IMR-90 (cell line): Measurements from ENCODE around the gene CNBD2. TPM values are rescaled to one million over a fixed set of nuclear protein-coding genes. Genes with fewer than 3 reads are reported as not detected.

Experiments
- ATAC-seq: fragments of 200-7000 bp; cut with Tn5 transposase; 2 replicates; pipeline ENCODE4 v1.9.1; 2020; ENCODE audit warnings: low read depth, mild to moderate bottlenecking, moderate library complexity
- BruUV-seq: library from RNA; stranded (reverse); fragments of 400-500 nt; replicated peaks from 2 replicates; lab custom pipeline; 2021; lab: Mats Ljungman, UMichigan
- CTCF ChIA-PET: fragments of 300-600 bp; formaldehyde crosslinking; extraction: SDS; loops from one replicate; lab custom pipeline; 2021; ENCODE audit warnings: antibody characterized with exemption; lab: Yijun Ruan, JAX
- POLR2A ChIA-PET: fragments of 300-600 bp; sonication (Branson Sonifier 250); formaldehyde crosslinking; loops from one replicate; lab custom pipeline; 2022; ENCODE audit warnings: antibody characterized with exemption; ENCODE audit not compliant: unreplicated experiment; lab: Charles Lee
- DNase-seq: peaks from one replicate; pipeline ENCODE4 v3.0.0; 2013
- H2AFZ ChIP-seq: replicated peaks from 2 replicates; pipeline ENCODE3; 2013; ENCODE audit warnings: low read length, mild to moderate bottlenecking; ENCODE audit not compliant: poor library complexity
- H2AK5ac ChIP-seq: 2 replicates; pipeline ENCODE4 v1.6.1; 2013; ENCODE audit warnings: low read depth, low read length, inconsistent platforms
- H2AK9ac ChIP-seq: replicated peaks from 2 replicates; pipeline ENCODE3; 2013; ENCODE audit warnings: mild to moderate bottlenecking, low read depth, low read length, moderate library complexity; ENCODE audit not compliant: poor library complexity
- H2BK120ac ChIP-seq: 2 replicates; pipeline ENCODE4 v1.6.1; 2013; ENCODE audit warnings: low read depth, low read length, inconsistent platforms
- H2BK15ac ChIP-seq: 3 replicates; pipeline ENCODE4 v1.6.1; 2013; ENCODE audit warnings: low read depth, low read length, inconsistent platforms
- H2BK20ac ChIP-seq: 2 replicates; pipeline ENCODE4 v1.6.1; 2013; ENCODE audit warnings: low read depth, mild to moderate bottlenecking, inconsistent platforms, low read length, moderate library complexity
- H2BK5ac ChIP-seq: 2 replicates; pipeline ENCODE4 v1.6.1; 2013; ENCODE audit warnings: mild to moderate bottlenecking, low read depth, low read length, inconsistent platforms; ENCODE audit not compliant: poor library complexity, severe bottlenecking
- H3K14ac ChIP-seq: replicated peaks from 2 replicates; pipeline ENCODE4 v1.6.1; 2013; ENCODE audit warnings: low read depth, low read length, inconsistent platforms
- H3K18ac ChIP-seq: 2 replicates; pipeline ENCODE4 v1.6.1; 2013; ENCODE audit warnings: low read depth, low read length, control low read depth
- H3K23ac ChIP-seq: 2 replicates; pipeline ENCODE4 v1.6.1; 2013; ENCODE audit warnings: low read depth, low read length, inconsistent platforms
- H3K27ac ChIP-seq: 2 replicates; pipeline ENCODE4 v1.5.1; 2013; ENCODE audit warnings: mild to moderate bottlenecking, control low read depth, low read length; ENCODE audit not compliant: insufficient read depth
- H3K27me3 ChIP-seq: 2 replicates; pipeline ENCODE4 v1.6.1; 2013; ENCODE audit warnings: low read length; ENCODE audit not compliant: control insufficient read depth, insufficient read depth
- H3K36me3 ChIP-seq: 2 replicates; pipeline ENCODE4 v1.6.1; 2013; ENCODE audit warnings: low read length, mixed read lengths; ENCODE audit not compliant: control insufficient read depth, insufficient read depth
- H3K4ac ChIP-seq: 2 replicates; pipeline ENCODE4 v1.6.1; 2013; ENCODE audit warnings: low read depth, low read length, inconsistent platforms
- H3K4me1 ChIP-seq: 2 replicates; pipeline ENCODE4 v1.6.1; 2013; ENCODE audit warnings: low read length, mixed read lengths; ENCODE audit not compliant: control insufficient read depth, insufficient read depth
- H3K4me2 ChIP-seq: 2 replicates; pipeline ENCODE4 v1.6.1; 2013; ENCODE audit warnings: low read depth, mild to moderate bottlenecking, control low read depth, low read length, moderate library complexity
- H3K4me3 ChIP-seq: 2 replicates; pipeline ENCODE4 v1.5.1; 2013; ENCODE audit warnings: low read depth, mild to moderate bottlenecking, control low read depth, low read length, moderate library complexity; ENCODE audit not compliant: insufficient read depth
- H3K56ac ChIP-seq: 2 replicates; pipeline ENCODE4 v1.6.1; 2013; ENCODE audit warnings: low read length, inconsistent platforms; ENCODE audit not compliant: insufficient read depth; ENCODE audit errors: extremely low read depth
- H3K79me1 ChIP-seq, 2 experiments: 2 replicates each; pipeline ENCODE4 v1.6.1; 2013; ENCODE audit warnings: low read length in 2 of 2, inconsistent platforms in 1 of 2, low read depth in 1 of 2
- H3K9ac ChIP-seq: 2 replicates; pipeline ENCODE4 v1.6.1; 2013; ENCODE audit warnings: low read depth, low read length, control low read depth
- H3K9me1 ChIP-seq: 2 replicates; pipeline ENCODE4 v1.6.1; 2013; ENCODE audit warnings: low read length, inconsistent platforms; ENCODE audit not compliant: insufficient read depth
- H3K9me3 ChIP-seq: 2 replicates; pipeline ENCODE4 v1.6.1; 2013; ENCODE audit warnings: low read length; ENCODE audit not compliant: control insufficient read depth, insufficient read depth
- H4K20me1 ChIP-seq: 2 replicates; pipeline ENCODE4 v1.6.1; 2013; ENCODE audit warnings: low read length, inconsistent platforms; ENCODE audit not compliant: insufficient read depth
- H4K5ac ChIP-seq: 2 replicates; pipeline ENCODE4 v1.6.1; 2013; ENCODE audit warnings: mild to moderate bottlenecking, low read depth, low read length, control low read depth
- H4K8ac ChIP-seq, 2 experiments: 2 replicates each; pipeline ENCODE4 v1.6.1; 2013; ENCODE audit warnings: low read depth in 2 of 2, low read length in 2 of 2, control low read depth in 1 of 2, inconsistent platforms in 1 of 2
- H4K91ac ChIP-seq: 2 replicates; pipeline ENCODE4 v1.6.1; 2013; ENCODE audit warnings: low read depth, low read length, inconsistent platforms; ENCODE audit not compliant: insufficient read depth
- BHLHE40 ChIP-seq: fragments of 150-350 bp; IDR thresholded peaks from 2 replicates; pipeline ENCODE4 v1.6.1; 2016; ENCODE audit warnings: mild to moderate bottlenecking, low read depth, low read length
- CHD1 ChIP-seq: IDR thresholded peaks from 2 replicates; pipeline ENCODE4 v1.6.1; 2012; ENCODE audit warnings: low read depth, low read length, improper control_type of control experiment
- MAFK ChIP-seq: IDR thresholded peaks from 2 replicates; pipeline ENCODE4 v1.6.1; 2012; ENCODE audit warnings: low read depth, low read length, improper control_type of control experiment
- MAZ ChIP-seq: IDR thresholded peaks from 2 replicates; pipeline ENCODE4 v1.6.1; 2012; ENCODE audit warnings: low read depth, mild to moderate bottlenecking, low read length, improper control_type of control experiment, moderate library complexity, borderline replicate concordance
- MXI1 ChIP-seq: IDR thresholded peaks from 2 replicates; pipeline ENCODE4 v1.6.1; 2012; ENCODE audit warnings: low read depth, mild to moderate bottlenecking, low read length, moderate library complexity, borderline replicate concordance
- NFE2L2 ChIP-seq: fragments of 150-350 bp; IDR thresholded peaks from 2 replicates; pipeline ENCODE4 v1.6.1; 2016; ENCODE audit warnings: low read depth, mild to moderate bottlenecking, low read length
- POLR2A ChIP-seq: IDR thresholded peaks from 2 replicates; pipeline ENCODE4 v1.6.1; 2012; ENCODE audit warnings: mild to moderate bottlenecking, low read depth, low read length
- RAD21 ChIP-seq: IDR thresholded peaks from 2 replicates; pipeline ENCODE4 v1.6.1; 2012; ENCODE audit warnings: low read length, improper control_type of control experiment
- RCOR1 ChIP-seq: IDR thresholded peaks from 2 replicates; pipeline ENCODE4 v1.6.1; 2012; ENCODE audit warnings: mild to moderate bottlenecking, low read length, improper control_type of control experiment; ENCODE audit not compliant: insufficient replicate concordance
- RFX5 ChIP-seq: IDR thresholded peaks from 2 replicates; pipeline ENCODE4 v1.8.0; 2012; ENCODE audit warnings: low read depth, mild to moderate bottlenecking, low read length, moderate library complexity
- SMC3 ChIP-seq: fragments of 150-350 bp; IDR thresholded peaks from 2 replicates; pipeline ENCODE4 v1.6.1; 2016; ENCODE audit warnings: low read depth, mild to moderate bottlenecking, antibody characterized with exemption, low read length, moderate library complexity
- USF2 ChIP-seq: fragments of 150-350 bp; IDR thresholded peaks from 2 replicates; pipeline ENCODE4 v1.6.1; 2017; ENCODE audit warnings: mild to moderate bottlenecking, antibody characterized with exemption, low read length, low read depth
- WGBS, 2 experiments: methylation state at CpG; one replicate each; pipeline versions ENCODE4 v1.1.5 to v1.1.7; 2013; ENCODE audit warnings: missing lambda C conversion rate in 2 of 2; ENCODE audit not compliant: insufficient read length in 1 of 2; ENCODE audit errors: extremely low coverage in 2 of 2; 5-methylcytosine and 5-hydroxymethylcytosine counted together
- dilution Hi-C: fragments of 300-500 bp; cut with HindIII; formaldehyde crosslinking; loops from one replicate; pipeline ENCODE4 v1.14.3; 2018; ENCODE audit warnings: low sequenced_read_pairs; ENCODE audit not compliant: unreplicated experiment
- in situ Hi-C: fragments of 300-500 bp; cut with MboI; formaldehyde crosslinking; loops from 3 replicates; pipeline ENCODE4 v1.14.3; 2019; ENCODE audit warnings: low sequenced_read_pairs, inconsistent platforms, mixed read lengths
- intact Hi-C: fragments of 100-400 bp; cut with micrococcal nuclease; formaldehyde crosslinking; loops from 2 replicates; pipeline ENCODE4 v1.10.0; 2022
- polyA plus RNA-seq, 3 experiments: library from polyadenylated mRNA; depleted of rRNA; stranded (reverse); fragments of >200 nt; gene quantifications; 2 replicates each; pipeline ENCODE4 v1.2.3, GENCODE V29; 2012; ENCODE audit warnings: low replicate concordance in 1 of 3
- total RNA-seq: library from RNA; depleted of rRNA; stranded (reverse); fragments of >200 nt; gene quantifications from 2 replicates; pipeline ENCODE4 v1.2.3, GENCODE V29; 2012
- TF ChIP-seq, protein P1 (sequence below): fragments of 150-350 bp; IDR thresholded peaks from 2 replicates; pipeline ENCODE4 v1.6.1; 2016; ENCODE audit warnings: low read depth, mild to moderate bottlenecking, low read length, moderate library complexity, borderline replicate concordance

CNBD2 gene
- total and polyA plus RNA-seq, 2 of the 4 experiments (the other 2 are of a cell fraction) = 0.90 to 1.7 TPM

DNA sequence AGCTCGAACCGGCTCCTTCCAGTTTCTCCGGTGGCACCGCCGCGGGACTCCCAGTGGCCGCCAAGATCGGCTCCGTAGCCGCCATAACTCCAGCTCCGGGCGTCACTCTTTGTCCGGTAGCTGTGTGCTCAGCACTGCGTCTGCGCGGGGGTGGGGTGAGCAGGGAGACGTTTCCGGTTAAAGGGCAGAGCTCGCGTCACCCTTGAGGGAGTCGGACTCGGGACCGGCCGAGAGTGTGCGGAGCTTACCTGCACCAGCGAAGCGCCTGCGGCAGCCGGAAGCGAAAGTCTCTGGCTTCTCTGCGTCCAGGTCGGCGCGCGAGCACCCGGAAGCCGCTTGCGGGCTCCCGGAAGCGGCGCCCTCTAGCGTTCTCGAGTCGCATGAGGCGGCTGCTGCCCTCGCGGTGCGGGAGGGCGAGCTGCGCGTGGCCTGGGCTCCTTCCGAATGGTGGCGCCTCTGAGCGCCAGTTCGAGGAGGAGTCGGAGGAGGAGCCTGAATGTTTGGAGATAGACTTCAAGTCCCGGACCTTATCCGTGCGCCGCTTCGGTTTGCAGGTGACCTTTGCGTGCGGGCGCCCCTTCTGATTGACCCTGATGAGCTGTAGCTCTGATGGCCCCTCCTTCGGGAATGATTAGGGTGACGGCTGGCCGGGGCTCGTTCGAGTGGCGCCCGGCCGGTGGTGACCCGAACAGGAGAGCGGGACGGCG is 14.0 kb upstream of the CNBD2 start, which contains the start of gene SCAND1:
TSS of gene SCAND1 (minus strand) at position 303 of the 707 bp plus-strand sequence. CDS start at position 85, 218 bp downstream.
- Histone ChIP-seq H4K8ac (peak within 1 kb of the TSS; percentile 69 to 96), H2BK120ac (peak within 1 kb of the TSS; percentile 79; the same call in 1 of the 2 replicates), H2BK15ac (peak within 1 kb of the TSS; percentile 80; the same call in 2 of the 3 replicates), H3K23ac (peak within 1 kb of the TSS; percentile 98), H3K18ac (peak within 1 kb of the TSS; percentile 75), H2AFZ (peak within 1 kb of the TSS; percentile 100), H3K9me1 (no peaks in the 10 kb centered on the region), H3K9ac (peak within 1 kb of the TSS; percentile 87), H2AK5ac (peak within 1 kb of the TSS; percentile 79), H4K91ac (peak within 1 kb of the TSS; percentile 89), H3K27me3 (no peaks in the 10 kb centered on the region), H3K4ac (peak within 1 kb of the TSS; percentile 92), H3K79me1 (peaks cover 5 to 38% of the 10 kb centered on the region in 2 experiments; a peak in 3 of 4 replicates), H3K9me3 (no peaks in the 10 kb centered on the region), H4K20me1 (peaks cover 22% of the 10 kb centered on the region), H2BK20ac (no peak within 1 kb of the TSS), H3K4me3 (peak within 1 kb of the TSS; percentile 69), H3K4me2 (peak within 1 kb of the TSS; percentile 98), H3K4me1 (peaks cover 3% of the 10 kb centered on the region; the same call in 1 of the 2 replicates), H2BK5ac (peak within 1 kb of the TSS; percentile 91), H4K5ac (peak within 1 kb of the TSS; percentile 69), H3K36me3 (no peaks in the 10 kb centered on the region), H3K27ac (peak within 1 kb of the TSS; percentile 85), H2AK9ac (peak within 1 kb of the TSS; percentile 98), H3K56ac (peak within 1 kb of the TSS; percentile 57), H3K14ac (peak within 1 kb of the TSS; percentile 93)
- 0% methylated on average over 42 of the region's 76 CpGs; no CpG with 5 or more reads in 1 of the 2 experiments for WGBS, 2 experiments
- ATAC-seq = peak; percentile 94
- POLR2A ChIA-PET = interaction anchor here (0.6 to 1.6 kb wide), 6 partner anchors 15 to 216 kb away, joined by 4 to 12 read pairs (median 5); partner anchors contain the start of gene RBM39
- DNase-seq = peak; percentile 95
- CTCF ChIA-PET = interaction anchor here (0.5 to 3.4 kb wide), 23 partner anchors 8 to 233 kb away, joined by 3 to 12 read pairs (median 4); no protein-coding TSS in a partner anchor
- dilution Hi-C loops = no loop called here
- BruUV-seq = no TSS peak
- in situ Hi-C loops = no loop called here
- intact Hi-C loops = loop anchor here (5.0 kb wide), 2 partner anchors 212 to 257 kb away; partner anchors contain the start of genes NFS1, RBM39 and ROMO1
- TF ChIP-seq NFE2L2 = no peak
- TF ChIP-seq RAD21 = peak; percentile 53
- peak; percentile 88 for TF ChIP-seq MXI1
- TF ChIP-seq BHLHE40 = peak; percentile 30; the same call in 1 of the 2 replicates
- no peak for TF ChIP-seq RFX5
- TF ChIP-seq SMC3 = peak; percentile 55; the same call in 1 of the 2 replicates
- no peak for TF ChIP-seq MAFK
- TF ChIP-seq CHD1 = 0 out of 2 replicates have a peak, but pooled peaks have one; percentile 83
- TF ChIP-seq, protein P1, sequence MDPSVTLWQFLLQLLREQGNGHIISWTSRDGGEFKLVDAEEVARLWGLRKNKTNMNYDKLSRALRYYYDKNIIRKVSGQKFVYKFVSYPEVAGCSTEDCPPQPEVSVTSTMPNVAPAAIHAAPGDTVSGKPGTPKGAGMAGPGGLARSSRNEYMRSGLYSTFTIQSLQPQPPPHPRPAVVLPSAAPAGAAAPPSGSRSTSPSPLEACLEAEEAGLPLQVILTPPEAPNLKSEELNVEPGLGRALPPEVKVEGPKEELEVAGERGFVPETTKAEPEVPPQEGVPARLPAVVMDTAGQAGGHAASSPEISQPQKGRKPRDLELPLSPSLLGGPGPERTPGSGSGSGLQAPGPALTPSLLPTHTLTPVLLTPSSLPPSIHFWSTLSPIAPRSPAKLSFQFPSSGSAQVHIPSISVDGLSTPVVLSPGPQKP = no peak
- TF ChIP-seq MAZ = peak; percentile 85
- TF ChIP-seq POLR2A = peak; percentile 92
- peak; percentile 52; the same call in 1 of the 2 replicates for TF ChIP-seq USF2
- no peak for TF ChIP-seq RCOR1
